Spleen (tissue), 11 donors: ENCODE data around the gene SMG9. TPM values are rescaled to one million over a fixed set of nuclear protein-coding genes. Genes with fewer than 3 reads are reported as not detected.
A peak's percentile ranks its signal among the peaks of the same experiment; 100 is the strongest.

Source experiments
- DNase-seq: peaks from one replicate; pipeline ENCODE4 v3.0.0-alpha.2; 2020
- H3K27ac ChIP-seq, 8 donors: fragments of 200-600 bp; sonication (generic) in 7 of 8; 1 replicate in 4 of 8; 2 replicates in 4 of 8; pipeline versions ENCODE4 v1.5.0 to v1.8.0; 2016 to 2021; ENCODE audit warnings: inconsistent platforms in 4 of 8, mild to moderate bottlenecking in 4 of 8, moderate library complexity in 1 of 8
- H3K27me3 ChIP-seq, 7 donors: fragments of 200-600 bp; sonication (generic) in 6 of 7; replicated peaks in 1 of 7; 1 replicate in 4 of 7; 2 replicates in 3 of 7; pipeline versions ENCODE4 v1.5.0 to v1.8.0; 2016 to 2021; ENCODE audit warnings: inconsistent platforms in 3 of 7, mild to moderate bottlenecking in 1 of 7
- H3K36me3 ChIP-seq, 6 donors: fragments of 200-600 bp; sonication (generic) in 5 of 6; 1 replicate in 4 of 6; 2 replicates in 2 of 6; pipeline versions ENCODE4 v1.5.0 to v1.8.0; 2016 to 2021; ENCODE audit warnings: inconsistent platforms in 2 of 6
- H3K4me1 ChIP-seq, 6 donors: fragments of 200-600 bp; sonication (generic) in 5 of 6; 1 replicate in 3 of 6; 2 replicates in 3 of 6; pipeline versions ENCODE4 v1.5.0 to v1.8.0; 2016 to 2021; ENCODE audit warnings: inconsistent platforms in 3 of 6
- H3K4me3 ChIP-seq, 8 donors: fragments of 200-600 bp; sonication (generic) in 7 of 8; 1 replicate in 4 of 8; 2 replicates in 4 of 8; pipeline versions ENCODE4 v1.5.0 to v1.8.0; 2016 to 2021; ENCODE audit warnings: inconsistent platforms in 4 of 8, mild to moderate bottlenecking in 4 of 8, moderate library complexity in 2 of 8
- H3K9me3 ChIP-seq, 8 donors: fragments of 200-600 bp; sonication (generic) in 7 of 8; 1 replicate in 4 of 8; 2 replicates in 4 of 8; pipeline versions ENCODE4 v1.5.0 to v1.8.0; 2016 to 2021; ENCODE audit warnings: inconsistent platforms in 4 of 8
- CTCF ChIP-seq, 11 experiments: fragments of 200-600 bp in 7 of 11; fragments of 450-650 bp in 4 of 11; sonication (generic) in 4 of 11; IDR thresholded peaks in 8 of 11; conservative IDR thresholded peaks in 3 of 11; 1 replicate in 7 of 11; 2 replicates in 4 of 11; pipeline versions ENCODE4 v1.4.0 to v1.8.0; 2016 to 2021; ENCODE audit warnings: antibody characterized with exemption in 11 of 11, inconsistent platforms in 4 of 11, mild to moderate bottlenecking in 1 of 11
- POLR2A ChIP-seq, 3 donors: fragments of 450-650 bp; IDR thresholded peaks; one replicate each; pipeline ENCODE4 v1.5.1; 2017; ENCODE audit warnings: antibody characterized with exemption in 3 of 3, mild to moderate bottlenecking in 1 of 3
- POLR2AphosphoS5 ChIP-seq, 3 donors: sonication (generic); formaldehyde crosslinking; IDR thresholded peaks; one replicate each; pipeline ENCODE4 v1.5.1; 2017; ENCODE audit warnings: antibody characterized with exemption in 3 of 3
- WGBS, 5 donors: extraction: QIAGEN DNeasy Blood & Tissue Kit in 3 of 5; methylation state at CpG; one replicate each; pipeline versions ENCODE4 v1.1.5 to v1.1.7; 2013 to 2018; 5-methylcytosine and 5-hydroxymethylcytosine counted together
- intact Hi-C: fragments of 100-400 bp; cut with DNase I; formaldehyde crosslinking; loops from one replicate; pipeline ENCODE4 v1.15.0; 2023; ENCODE audit warnings: low total_unique reads
- polyA plus RNA-seq, 3 donors: library from polyadenylated mRNA; stranded (reverse); fragments of 200-250 nt; gene quantifications; one replicate each; pipeline ENCODE4 v1.2.1, GENCODE V29; 2013
- total RNA-seq, 7 donors: library from RNA; depleted of rRNA in 3 of 7; stranded (reverse); fragments of >200 nt in 3 of 7; fragmentation: NEBNext Ultra II Directional in 4 of 7; extraction: Animal tissue kit (Norgen Biotek cat#: 25700) in 4 of 7; gene quantifications; one replicate each; pipeline versions ENCODE4 v1.1.0 to v1.2.1, GENCODE V29; 2016 to 2021
- donor health status: healthy with polysubstance abuse.
- donor health status: DM: no; HTN: no; CAD: no; lungs with moderate emphysema.
- donor health status: DM: no; HTN: no; CAD: no.
- donor health status: Bipolar disorder and iron deficiency.
- donor health status: healthy.
- donor health status: DM: no; HTN: no; CAD: no.
- donor health status: DM: yes; HTN: yes; CAD: no.

The SMG9 gene
- total and polyA plus RNA-seq, 10 donors, result 30.9 to 65.9 (median 45.2) TPM

- TF ChIP-seq POLR2AphosphoS5 (IDR thresholded peaks at IDR 0.05), result peak in 1 of 3 donors; percentile 55
- TF ChIP-seq POLR2A (IDR thresholded peaks at IDR 0.05), result no peak
- peaks cover 12 to 35% (median 28%) of the 10 kb centered on the region in 6 donors for H3K4me1 ChIP-seq
- H3K27ac ChIP-seq, result peak overlapping the region; percentile 88 to 98 (median 92)
- 51 to 69% (median 58%) methylated on average over 13 of the region's 13 CpGs for WGBS, 5 donors
- intact Hi-C loops, result no loop called here
- H3K27me3 ChIP-seq, result peaks cover 0 to 11% (median 0%) of the 10 kb centered on the region in 7 donors
- no peaks in the 10 kb centered on the region for H3K36me3 ChIP-seq
- H3K4me3 ChIP-seq, result peak overlapping the region in 7 of 8 donors; percentile 16 to 66 (median 26)
- no peak for DNase-seq
- peaks cover 0 to 15% (median 7%) of the 10 kb centered on the region in 8 donors for H3K9me3 ChIP-seq
These were observed 54.3 kb downstream of the SMG9 start for GRCh38 chr19:43700395-43701000.

GRCh38 chr19:43699506-43700394 is 55.0 kb downstream of the SMG9 start:
- TF ChIP-seq CTCF (IDR thresholded peaks at IDR 0.05 in 8 of 11, conservative IDR thresholded peaks at IDR 0.05 in 3 of 11) (no peak), POLR2AphosphoS5 (IDR thresholded peaks at IDR 0.05) (no peak), POLR2A (IDR thresholded peaks at IDR 0.05) (no peak)
- H3K4me3 ChIP-seq, result peak overlapping the region in 6 of 8 donors; percentile 8 to 66 (median 28)
- DNase-seq, result peak; percentile 80
- peaks cover 0 to 11% (median 0%) of the 10 kb centered on the region in 7 donors for H3K27me3 ChIP-seq
- 15 to 31% (median 19%) methylated on average over 23 to 46 of the region's 46 CpGs for WGBS, 5 donors
- peaks cover 12 to 35% (median 28%) of the 10 kb centered on the region in 6 donors for H3K4me1 ChIP-seq
- intact Hi-C loops, result no loop called here
- H3K36me3 ChIP-seq, result no peaks in the 10 kb centered on the region
- H3K27ac ChIP-seq, result peak overlapping the region; percentile 88 to 98 (median 92)
- H3K9me3 ChIP-seq, result peaks cover 0 to 15% (median 7%) of the 10 kb centered on the region in 8 donors

DNA sequence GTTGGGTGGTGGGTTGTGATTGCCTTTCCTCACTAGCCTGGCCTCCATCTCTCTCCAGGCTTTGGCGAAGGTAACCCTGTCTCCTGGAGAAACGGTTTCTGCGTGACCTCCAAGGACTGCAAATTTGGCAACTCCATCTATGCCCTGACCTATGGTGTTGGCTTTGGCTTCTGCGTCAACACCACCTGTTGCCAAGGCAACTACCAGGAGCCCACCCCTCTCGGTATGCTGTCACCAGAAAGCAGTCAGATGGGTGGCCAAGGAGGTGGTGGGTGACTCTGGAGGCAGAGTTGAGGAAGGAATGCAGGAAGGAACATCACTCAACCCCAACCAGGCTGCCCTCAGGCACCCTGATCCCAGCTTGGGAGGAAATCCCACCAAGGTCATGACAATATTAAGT is 57.5 kb downstream of the SMG9 start:
- no peak for DNase-seq
- H3K4me3 ChIP-seq, result no peak overlapping the region
- H3K36me3 ChIP-seq, result no peaks in the 10 kb centered on the region
- H3K9me3 ChIP-seq, result peaks cover 0 to 20% (median 11%) of the 10 kb centered on the region in 8 donors
- no peak overlapping the region for H3K27ac ChIP-seq
- H3K27me3 ChIP-seq, result peaks cover 0 to 11% (median 0%) of the 10 kb centered on the region in 7 donors
- 71 to 89% (median 82%) methylated on average over 4 to 5 of the region's 5 CpGs for WGBS, 5 donors
- TF ChIP-seq CTCF (IDR thresholded peaks at IDR 0.05 in 8 of 11, conservative IDR thresholded peaks at IDR 0.05 in 3 of 11) (no peak), POLR2AphosphoS5 (IDR thresholded peaks at IDR 0.05) (no peak), POLR2A (IDR thresholded peaks at IDR 0.05) (no peak)
- peaks cover 12 to 37% (median 29%) of the 10 kb centered on the region in 6 donors for H3K4me1 ChIP-seq
- intact Hi-C loops, result no loop called here

GRCh38 chr19:43695985-43696704 is 58.6 kb downstream of the SMG9 start:
- intact Hi-C loops, result no loop called here
- peaks cover 0 to 11% (median 0%) of the 10 kb centered on the region in 7 donors for H3K27me3 ChIP-seq
- H3K9me3 ChIP-seq, result peaks cover 0 to 32% (median 23%) of the 10 kb centered on the region in 8 donors
- DNase-seq, result no peak
- 72 to 85% (median 79%) methylated on average over 6 of the region's 6 CpGs for WGBS, 5 donors
- no peak overlapping the region for H3K27ac ChIP-seq
- peaks cover 12 to 35% (median 22%) of the 10 kb centered on the region in 6 donors for H3K4me1 ChIP-seq
- no peaks in the 10 kb centered on the region for H3K36me3 ChIP-seq
- TF ChIP-seq POLR2A (IDR thresholded peaks at IDR 0.05) (no peak), CTCF (IDR thresholded peaks at IDR 0.05 in 8 of 11, conservative IDR thresholded peaks at IDR 0.05 in 3 of 11) (no peak), POLR2AphosphoS5 (IDR thresholded peaks at IDR 0.05) (no peak)
- H3K4me3 ChIP-seq, result no peak overlapping the region
